ENCODE results near the gene ESD. TPM values are rescaled to one million over a fixed set of nuclear protein-coding genes. Genes with fewer than 3 reads are reported as not detected.

The ESD gene, protein sequence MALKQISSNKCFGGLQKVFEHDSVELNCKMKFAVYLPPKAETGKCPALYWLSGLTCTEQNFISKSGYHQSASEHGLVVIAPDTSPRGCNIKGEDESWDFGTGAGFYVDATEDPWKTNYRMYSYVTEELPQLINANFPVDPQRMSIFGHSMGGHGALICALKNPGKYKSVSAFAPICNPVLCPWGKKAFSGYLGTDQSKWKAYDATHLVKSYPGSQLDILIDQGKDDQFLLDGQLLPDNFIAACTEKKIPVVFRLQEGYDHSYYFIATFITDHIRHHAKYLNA
- total RNA-seq, result 10 to 100 TPM; 97.8 to 98.0 TPM

DNA sequence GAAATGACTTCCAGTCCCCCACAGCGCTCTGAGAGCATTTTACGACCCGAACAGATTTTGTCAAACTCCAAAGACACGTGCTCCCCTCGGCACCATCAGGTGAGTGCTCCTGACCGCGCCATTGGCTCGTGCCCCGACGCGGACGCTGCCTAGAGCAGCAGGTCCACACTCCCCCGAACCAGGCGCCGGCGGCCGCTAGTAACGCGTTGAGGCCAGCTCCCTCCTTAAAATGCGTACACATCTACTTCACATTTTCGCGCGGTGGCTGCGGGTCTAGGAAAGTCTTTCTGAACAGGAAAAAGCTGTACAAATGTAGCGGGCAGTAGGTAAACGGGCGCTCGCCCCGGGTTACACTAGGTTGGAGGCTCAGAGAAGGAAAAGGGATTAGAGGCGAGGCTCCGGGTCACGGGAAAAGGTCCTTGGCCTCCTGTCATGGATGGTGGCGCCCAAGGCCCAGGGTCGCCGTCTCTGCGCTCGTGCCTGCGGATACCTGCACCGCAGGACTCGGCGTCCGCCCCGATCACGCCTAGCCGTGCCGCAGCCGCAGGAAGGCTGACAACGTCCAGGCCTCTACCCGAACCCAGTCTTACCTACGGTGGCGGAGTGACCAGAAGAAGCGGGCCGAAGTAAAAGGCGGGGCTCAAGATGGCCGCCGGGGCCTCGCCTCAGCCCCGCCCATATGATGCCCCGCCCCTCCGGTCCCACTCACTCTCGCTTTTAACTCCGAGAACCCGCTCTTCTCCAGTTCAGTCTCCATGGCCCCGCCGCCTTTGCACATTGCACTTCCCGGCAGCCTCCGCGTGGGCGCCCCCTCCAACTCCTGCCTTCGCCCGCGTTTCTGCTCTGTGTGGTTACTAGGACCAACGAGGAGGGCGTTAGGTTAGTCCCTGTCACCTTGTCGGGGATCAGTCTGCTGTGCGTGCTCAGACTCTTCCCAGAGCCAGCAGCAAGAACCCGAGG is at the start of gene ESD:
TSS of gene ESD (minus strand) at position 647 of the 960 bp plus-strand sequence. CDS start 5,748 bp downstream, outside the sequence.

Other genes starting within 250 kb of the ESD start
- 10 to 100 TPM; 16.8 to 17.3 TPM for gene LRCH1, start 244.0 kb downstream of the ESD start, total RNA-seq
- gene HTR2A, start 99.9 kb upstream of the ESD start, total RNA-seq, result not detected